HCT116 (cell line): Measurements from ENCODE around the gene GMPPA. TPM values are rescaled to one million over a fixed set of nuclear protein-coding genes. Genes with fewer than 3 reads are reported as not detected.

ENCODE experiments used
- ATAC-seq: fragments of 200-7000 bp; cut with Tn5 transposase; 2 replicates; pipeline ENCODE4 v1.9.1; 2020; ENCODE audit warnings: mild to moderate bottlenecking, moderate library complexity
- BruUV-seq: library from RNA; stranded (reverse); fragments of 400-500 nt; replicated peaks from 2 replicates; lab custom pipeline; 2021; lab: Mats Ljungman, UMichigan
- CTCF ChIA-PET: fragments of 300-600 bp; sonication (Branson Sonifier 250); formaldehyde crosslinking; loops from one replicate; lab custom pipeline; 2021; ENCODE audit warnings: antibody characterized with exemption; lab: Charles Lee
- POLR2A ChIA-PET: fragments of 300-600, 350-600 bp; sonication (Branson Sonifier 250); formaldehyde crosslinking; loops from one replicate; lab custom pipeline; 2021; ENCODE audit warnings: antibody characterized with exemption; lab: Charles Lee
- RAD21 ChIA-PET, 2 experiments: fragments of 300-600 bp; sonication (Branson Sonifier 250); formaldehyde crosslinking; loops; one replicate each; lab custom pipeline; 2023; ENCODE audit warnings: low total read pairs in 2 of 2; ENCODE audit not compliant: uncharacterized antibody in 2 of 2, unreplicated experiment in 2 of 2, low non-redundant PET in 1 of 2; lab: Charles Lee
- DNase-seq: peaks from one replicate; pipeline ENCODE4 v3.0.0-alpha.2; 2010; ENCODE audit warnings: low read depth, low spot score
- H2AFZ ChIP-seq: fragments of 200-600 bp; shearing (Covaris generic), sonication (generic); 2 replicates; pipeline ENCODE4 v1.6.1; 2017; ENCODE audit warnings: low read depth, mixed run types, mixed read lengths, antibody characterized with exemption, low read length; ENCODE audit not compliant: poor library complexity, severe bottlenecking
- H3K27ac ChIP-seq: 2 replicates; pipeline ENCODE4 v1.5.1; 2012; ENCODE audit warnings: low read depth, low read length
- H3K27me3 ChIP-seq: fragments of 200-600 bp; sonication (generic); 2 replicates; pipeline ENCODE4 v1.6.1; 2016; ENCODE audit warnings: mixed run types, low read length, mixed read lengths; ENCODE audit not compliant: insufficient read depth
- H3K36me3 ChIP-seq, 2 experiments: fragments of 200-500 bp in 1 of 2; fragments of 200-600 bp in 1 of 2; sonication (Bioruptor generic) in 1 of 2; sonication (generic) in 1 of 2; 2 replicates each; pipeline versions ENCODE4 v1.5.1 to v1.6.1; 2014 to 2016; ENCODE audit warnings: low read length in 2 of 2, inconsistent platforms in 1 of 2, mixed read lengths in 1 of 2, mixed run types in 1 of 2; ENCODE audit not compliant: insufficient read depth in 2 of 2, control insufficient read depth in 1 of 2
- H3K4me1 ChIP-seq, 2 experiments: fragments of 200-600 bp in 1 of 2; sonication (generic) in 1 of 2; 2 replicates each; pipeline versions ENCODE4 v1.5.1 to v1.6.1; 2012 to 2017; ENCODE audit warnings: low read length in 2 of 2, inconsistent platforms in 1 of 2, mild to moderate bottlenecking in 1 of 2, mixed read lengths in 1 of 2, mixed run types in 1 of 2, moderate library complexity in 1 of 2; ENCODE audit not compliant: insufficient read depth in 2 of 2, control insufficient read depth in 1 of 2
- H3K4me2 ChIP-seq: fragments of 200-600 bp; sonication (generic); 2 replicates; pipeline ENCODE4 v1.6.1; 2017; ENCODE audit warnings: mixed run types, low read length, mixed read lengths
- H3K4me3 ChIP-seq, 2 experiments: fragments of 200-600 bp in 1 of 2; sonication (generic) in 1 of 2; replicated peaks in 1 of 2; 2 replicates each; pipeline ENCODE4 v1.5.1; 2011 to 2016; ENCODE audit warnings: low read length in 2 of 2, control low read depth in 1 of 2, low read depth in 1 of 2, mild to moderate bottlenecking in 1 of 2, mixed read lengths in 1 of 2, mixed run types in 1 of 2
- H3K79me2 ChIP-seq: fragments of 200-600 bp; sonication (generic); 2 replicates; pipeline ENCODE4 v1.6.1; 2017; ENCODE audit warnings: mild to moderate bottlenecking, mixed run types, low read length, moderate library complexity, mixed read lengths; ENCODE audit not compliant: insufficient read depth
- H3K9ac ChIP-seq: fragments of 200-600 bp; sonication (generic); 2 replicates; pipeline ENCODE4 v1.6.1; 2016; ENCODE audit warnings: low read length, mixed read lengths
- H3K9me2 ChIP-seq: fragments of 200-600 bp; sonication (generic), shearing (Covaris generic); 2 replicates; pipeline ENCODE4 v1.6.1; 2017; ENCODE audit warnings: mixed run types, mild to moderate bottlenecking, moderate library complexity; ENCODE audit not compliant: insufficient read depth
- H3K9me3 ChIP-seq, 2 experiments: fragments of 200-500 bp in 1 of 2; fragments of 200-600 bp in 1 of 2; sonication (Bioruptor generic) in 1 of 2; sonication (generic) in 1 of 2; 2 replicates each; pipeline ENCODE4 v1.6.1; 2014 to 2017; ENCODE audit warnings: low read length in 2 of 2, mixed read lengths in 2 of 2, inconsistent platforms in 1 of 2, low read depth in 1 of 2, mild to moderate bottlenecking in 1 of 2, mixed run types in 1 of 2, moderate library complexity in 1 of 2; ENCODE audit not compliant: control insufficient read depth in 1 of 2, insufficient read depth in 1 of 2
- H4K20me1 ChIP-seq: fragments of 200-600 bp; sonication (generic), shearing (Covaris generic); 2 replicates; pipeline ENCODE4 v1.6.1; 2017; ENCODE audit warnings: mixed run types, mild to moderate bottlenecking, moderate library complexity; ENCODE audit not compliant: insufficient read depth
- CEBPB ChIP-seq: IDR thresholded peaks from 2 replicates; pipeline ENCODE4 v1.6.1; 2012; ENCODE audit warnings: low read depth
- CTCF ChIP-seq, 3 experiments: fragments of 200-600 bp in 1 of 3; sonication (generic) in 1 of 3; IDR thresholded peaks in 2 of 3; conservative IDR thresholded peaks in 1 of 3; 2 replicates each; pipeline ENCODE4 v1.5.1; 2012 to 2017; ENCODE audit warnings: low read depth in 2 of 3, low read length in 2 of 3, antibody characterized with exemption in 1 of 3, borderline replicate concordance in 1 of 3, control low read depth in 1 of 3, mild to moderate bottlenecking in 1 of 3, mixed read lengths in 1 of 3, mixed run types in 1 of 3, moderate library complexity in 1 of 3; ENCODE audit not compliant: insufficient read depth in 1 of 3
- ELF1 ChIP-seq: IDR thresholded peaks from 2 replicates; pipeline ENCODE4 v1.6.1; 2012; ENCODE audit warnings: low read depth, borderline replicate concordance
- EZH2 ChIP-seq: fragments of 200-600 bp; sonication (generic); IDR thresholded peaks from 2 replicates; pipeline ENCODE4 v1.6.1; 2017; ENCODE audit warnings: antibody characterized with exemption, mixed run types
- FOSL1 ChIP-seq: IDR thresholded peaks from 2 replicates; pipeline ENCODE4 v1.6.1; 2012; ENCODE audit warnings: low read depth
- JUND ChIP-seq: IDR thresholded peaks from 2 replicates; pipeline ENCODE4 v1.6.1; 2012
- MAX ChIP-seq: IDR thresholded peaks from 2 replicates; pipeline ENCODE4 v1.6.1; 2012
- POLR2A ChIP-seq: IDR thresholded peaks from 2 replicates; pipeline ENCODE4 v1.7.0; 2011; ENCODE audit warnings: borderline replicate concordance; ENCODE audit not compliant: insufficient read depth, insufficient read length; ENCODE audit errors: extremely low read depth
- POLR2AphosphoS5 ChIP-seq: IDR thresholded peaks from 2 replicates; pipeline ENCODE4 v1.6.1; 2011; ENCODE audit warnings: mild to moderate bottlenecking, low read depth, low read length, moderate library complexity
- RAD21 ChIP-seq: IDR thresholded peaks from 2 replicates; pipeline ENCODE4 v1.6.1; 2012; ENCODE audit warnings: low read depth, mild to moderate bottlenecking
- REST ChIP-seq: IDR thresholded peaks from 2 replicates; pipeline ENCODE4 v1.6.1; 2012; ENCODE audit warnings: low read depth
- SP1 ChIP-seq: IDR thresholded peaks from 2 replicates; pipeline ENCODE4 v1.6.1; 2012; ENCODE audit warnings: low read depth
- SRF ChIP-seq: IDR thresholded peaks from 2 replicates; pipeline ENCODE4 v1.6.1; 2012; ENCODE audit warnings: low read depth
- TCF7L2 ChIP-seq: IDR thresholded peaks from 2 replicates; pipeline ENCODE4 v1.7.0; 2011; ENCODE audit warnings: borderline replicate concordance, inconsistent platforms; ENCODE audit not compliant: insufficient read depth, insufficient read length; ENCODE audit errors: extremely low read depth
- intact Hi-C: fragments of 100-400 bp; cut with micrococcal nuclease; formaldehyde crosslinking; loops from 2 replicates; pipeline ENCODE4 v1.10.0; 2022
- total RNA-seq: library from RNA; stranded (reverse); gene quantifications from one replicate; pipeline ENCODE4 v1.2.1, GENCODE V29; 2021; ENCODE audit not compliant: unreplicated experiment
- TF ChIP-seq, protein P1 (sequence below): IDR thresholded peaks from 2 replicates; pipeline ENCODE4 v1.6.1; 2011; ENCODE audit warnings: mild to moderate bottlenecking, low read length, moderate library complexity; ENCODE audit not compliant: insufficient replicate concordance; ENCODE audit errors: extremely low read depth

The GMPPA gene
- total RNA-seq, 1 experiment from 2014 or later, result 71.8 TPM

GRCh38 chr2:219469186-219469724, 29.4 kb upstream of the GMPPA start:
- H3K36me3 ChIP-seq, result no peaks in the 10 kb centered on the region
- H3K9me3 ChIP-seq, result no peaks in the 10 kb centered on the region
- DNase-seq (no peak), ATAC-seq (no peak)
- no peak overlapping the region for H2AFZ ChIP-seq
- H4K20me1 ChIP-seq, result no peaks in the 10 kb centered on the region
- no peak overlapping the region for H3K4me2 ChIP-seq
- POLR2A ChIA-PET, result no interaction called here
- BruUV-seq, result no TSS peak
- intact Hi-C loops, result no loop called here
- no peaks in the 10 kb centered on the region for H3K9me2 ChIP-seq
- no peak overlapping the region for H3K9ac ChIP-seq
- no peaks in the 10 kb centered on the region for H3K27me3 ChIP-seq
- no peak overlapping the region for H3K4me3 ChIP-seq
- RAD21 ChIA-PET, result no interaction called here
- CTCF ChIA-PET, result no interaction called here
- H3K27ac ChIP-seq, result no peak overlapping the region
- no peaks in the 10 kb centered on the region for H3K79me2 ChIP-seq
- no peak for TF ChIP-seq POLR2A
- TF ChIP-seq SP1, result no peak
- TF ChIP-seq REST, result no peak
- TF ChIP-seq FOSL1, result no peak
- TF ChIP-seq TCF7L2, result no peak
- no peak for TF ChIP-seq CTCF (IDR thresholded peaks at IDR 0.05 in 2 of 3, conservative IDR thresholded peaks at IDR 0.05 in 1 of 3; ENCODE audit: borderline replicate concordance in 1 of 3, insufficient read depth in 1 of 3, low read depth in 2 of 3, low read length in 2 of 3)
- no peak for TF ChIP-seq SRF
- TF ChIP-seq, protein P1, sequence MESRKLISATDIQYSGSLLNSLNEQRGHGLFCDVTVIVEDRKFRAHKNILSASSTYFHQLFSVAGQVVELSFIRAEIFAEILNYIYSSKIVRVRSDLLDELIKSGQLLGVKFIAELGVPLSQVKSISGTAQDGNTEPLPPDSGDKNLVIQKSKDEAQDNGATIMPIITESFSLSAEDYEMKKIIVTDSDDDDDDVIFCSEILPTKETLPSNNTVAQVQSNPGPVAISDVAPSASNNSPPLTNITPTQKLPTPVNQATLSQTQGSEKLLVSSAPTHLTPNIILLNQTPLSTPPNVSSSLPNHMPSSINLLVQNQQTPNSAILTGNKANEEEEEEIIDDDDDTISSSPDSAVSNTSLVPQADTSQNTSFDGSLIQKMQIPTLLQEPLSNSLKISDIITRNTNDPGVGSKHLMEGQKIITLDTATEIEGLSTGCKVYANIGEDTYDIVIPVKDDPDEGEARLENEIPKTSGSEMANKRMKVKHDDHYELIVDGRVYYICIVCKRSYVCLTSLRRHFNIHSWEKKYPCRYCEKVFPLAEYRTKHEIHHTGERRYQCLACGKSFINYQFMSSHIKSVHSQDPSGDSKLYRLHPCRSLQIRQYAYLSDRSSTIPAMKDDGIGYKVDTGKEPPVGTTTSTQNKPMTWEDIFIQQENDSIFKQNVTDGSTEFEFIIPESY, result no peak
- TF ChIP-seq POLR2AphosphoS5, result no peak
- no peak for TF ChIP-seq RAD21
- no peak for TF ChIP-seq MAX
- no peak for TF ChIP-seq CEBPB
- no peak for TF ChIP-seq JUND
- TF ChIP-seq EZH2, result no peak
- no peak for TF ChIP-seq ELF1
- H3K4me1 ChIP-seq, result peaks cover 0 to 6% of the 10 kb centered on the region in 2 experiments; a peak in 2 of 4 replicates
